ENCODE results near the gene TMEM218.

TMEM218 gene

DNA sequence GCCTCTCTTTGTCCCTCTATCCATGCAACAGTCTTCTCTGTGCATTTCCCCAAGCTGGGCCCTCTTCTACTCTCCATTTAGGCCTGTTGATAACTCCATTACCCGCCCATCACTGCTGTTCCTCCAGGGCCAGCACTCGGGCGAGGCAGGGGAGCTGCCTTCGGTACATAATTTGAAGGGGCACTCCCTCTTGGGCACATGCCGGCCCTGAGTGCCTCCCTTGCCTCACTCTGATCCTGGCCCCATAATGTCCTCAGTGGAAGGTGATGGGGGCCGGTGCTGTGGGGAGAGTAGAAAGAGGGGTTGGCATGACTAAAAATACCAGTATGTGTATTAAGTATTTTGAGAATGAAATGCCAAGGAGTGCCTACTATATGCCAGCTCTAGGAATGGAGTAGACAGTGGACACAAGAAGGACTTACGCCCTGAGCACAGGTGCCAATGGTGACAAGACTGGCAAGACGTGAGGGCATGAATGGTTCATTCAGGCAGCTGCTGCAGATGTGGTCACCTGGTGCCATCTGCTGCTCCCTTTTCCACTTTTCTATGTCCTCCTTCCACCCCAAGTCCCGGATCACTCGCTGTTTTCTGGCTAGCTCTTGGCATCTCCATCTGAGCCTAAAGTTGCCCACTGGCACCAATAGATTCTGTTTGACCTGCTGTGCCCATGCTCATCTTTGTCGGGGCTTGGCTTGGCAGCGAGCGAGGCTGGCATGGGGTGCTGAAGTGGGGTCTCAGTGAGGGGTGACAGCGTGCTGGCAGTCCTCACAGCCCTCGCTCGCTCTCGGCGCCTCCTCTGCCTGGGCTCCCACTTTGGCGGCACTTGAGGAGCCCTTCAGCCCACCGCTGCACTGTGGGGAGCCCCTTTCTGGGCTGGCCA is 22.6 kb downstream of the TMEM218 start:
- no peak for DNase-seq

DNA sequence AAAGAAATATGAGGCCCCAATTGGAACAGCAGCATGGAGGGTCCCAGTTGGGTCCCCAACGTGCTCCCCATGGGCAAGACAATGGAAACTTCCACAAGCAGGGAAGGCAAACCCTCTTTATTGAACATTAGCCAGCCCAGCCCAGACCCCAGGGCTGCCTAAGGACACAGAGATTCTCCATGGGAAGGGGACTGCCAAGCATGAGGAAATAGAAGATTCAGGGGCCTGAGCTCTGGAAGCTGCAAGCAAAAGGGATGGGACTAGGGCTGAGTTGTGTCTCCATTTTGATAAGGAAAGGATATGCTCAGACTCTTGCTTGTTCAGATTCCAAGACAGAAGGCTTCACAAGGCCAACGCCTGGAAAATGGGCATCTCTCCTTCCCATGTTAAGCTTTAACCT is 23.3 kb downstream of the TMEM218 start:
- DNase-seq = no peak

DNA sequence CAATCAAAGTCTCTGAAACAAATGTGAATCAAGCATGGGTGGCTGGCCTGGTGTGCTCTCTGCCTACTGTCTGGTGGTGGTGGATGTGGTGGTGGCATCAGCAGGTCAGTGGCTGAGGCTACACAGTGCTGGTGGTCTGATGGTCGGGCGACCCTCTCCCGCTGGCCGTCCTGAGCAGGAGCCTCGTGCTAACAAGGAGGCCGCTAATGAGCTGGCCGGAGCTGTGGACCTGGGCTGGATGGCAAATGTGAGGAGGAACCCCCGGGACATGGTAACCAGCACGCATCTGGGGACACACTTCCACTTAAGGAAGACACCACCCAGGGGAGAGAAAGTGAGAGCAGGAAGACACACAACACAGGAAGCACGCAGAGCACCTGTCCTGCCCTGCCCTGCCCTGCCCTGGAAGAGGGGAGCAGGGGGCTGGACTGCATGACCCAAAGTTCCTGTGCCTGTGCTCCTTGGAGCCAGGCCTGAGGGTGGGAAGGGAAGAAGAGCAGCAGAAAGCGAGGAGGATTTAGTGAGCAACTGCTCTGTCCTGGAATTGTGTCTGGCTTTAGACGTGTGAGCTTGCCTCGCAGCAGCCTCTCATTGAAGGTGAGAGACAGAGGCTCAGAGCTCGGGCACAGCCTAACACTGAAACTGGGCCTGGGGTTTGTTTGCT is 24.7 kb downstream of the TMEM218 start:
- DNase-seq = no peak

DNA sequence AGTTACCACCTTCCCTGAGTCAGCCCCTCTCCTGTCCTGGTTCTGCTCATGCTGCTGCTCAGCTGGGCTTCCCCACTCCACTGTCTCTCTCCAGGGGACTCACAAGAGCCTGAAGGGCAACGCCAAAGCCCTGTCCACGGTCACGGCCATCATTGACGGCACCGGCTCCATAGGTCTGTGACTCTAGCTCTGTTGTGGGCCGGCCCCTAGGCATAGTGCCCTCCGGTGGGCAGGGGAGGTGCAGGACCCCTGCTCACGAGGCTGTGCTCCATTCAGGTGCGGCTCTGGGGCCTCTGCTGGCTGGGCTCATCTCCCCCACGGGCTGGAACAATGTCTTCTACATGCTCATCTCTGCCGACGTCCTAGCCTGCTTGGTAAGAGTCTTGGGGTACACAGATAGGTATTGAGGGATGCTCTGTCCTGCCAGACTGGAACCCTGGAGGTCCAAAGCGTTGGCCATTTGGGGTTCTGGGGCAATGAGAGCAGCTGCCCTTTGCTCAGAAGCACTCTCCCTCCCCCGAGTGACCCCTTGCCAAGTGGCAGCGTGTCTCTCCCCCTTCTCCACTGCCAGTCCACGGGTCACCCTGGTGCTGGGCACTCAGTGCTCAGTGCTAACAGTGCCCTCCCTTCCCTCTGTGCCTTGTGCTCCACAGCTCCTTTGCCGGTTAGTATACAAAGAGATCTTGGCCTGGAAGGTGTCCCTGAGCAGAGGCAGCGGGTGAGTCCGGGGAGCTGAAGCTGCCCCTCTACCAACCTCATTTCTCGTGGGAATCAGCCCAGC is 25.9 kb downstream of the TMEM218 start:
- no peak for DNase-seq

DNA sequence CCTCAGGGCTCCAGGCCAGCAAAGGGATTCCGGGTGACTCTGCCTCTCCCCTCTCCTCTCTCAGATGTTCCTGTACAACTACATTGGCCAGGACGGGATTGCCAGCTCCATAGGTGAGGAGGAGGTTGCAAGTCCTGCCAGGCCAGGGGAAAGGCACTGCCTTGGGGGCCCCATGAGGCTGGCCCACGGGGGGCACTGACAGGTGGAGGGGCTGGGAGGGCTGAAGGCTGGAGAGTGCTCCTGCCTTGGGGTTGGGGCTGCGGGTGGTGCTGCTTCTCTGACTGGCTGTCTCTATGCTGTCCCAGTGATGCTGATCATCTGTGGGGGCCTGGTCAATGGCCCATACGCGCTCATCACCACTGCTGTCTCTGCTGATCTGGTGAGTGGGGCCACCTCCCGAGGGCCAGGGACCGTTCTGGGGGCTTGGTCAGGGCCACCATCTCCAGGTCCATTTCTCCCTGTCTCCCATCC is 26.6 kb downstream of the TMEM218 start:
- no peak for DNase-seq

DNA sequence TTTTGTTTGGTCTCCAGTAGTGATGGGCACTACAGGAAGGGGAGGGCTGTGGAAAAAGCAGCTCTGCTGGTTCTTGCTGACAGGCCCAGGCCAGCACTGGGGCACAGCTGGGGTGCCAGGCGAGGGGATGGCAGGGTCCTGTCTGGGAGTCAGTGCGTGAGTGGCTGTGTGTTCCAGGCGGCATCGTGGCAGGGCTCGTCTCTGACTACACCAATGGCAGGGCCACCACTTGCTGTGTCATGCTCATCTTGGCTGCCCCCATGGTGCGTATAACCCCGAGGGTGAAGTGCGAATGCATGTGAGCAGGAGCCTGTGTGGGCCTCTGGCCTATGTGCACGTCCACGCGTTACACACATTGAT is 27.4 kb downstream of the TMEM218 start:
- no peak for DNase-seq

DNA sequence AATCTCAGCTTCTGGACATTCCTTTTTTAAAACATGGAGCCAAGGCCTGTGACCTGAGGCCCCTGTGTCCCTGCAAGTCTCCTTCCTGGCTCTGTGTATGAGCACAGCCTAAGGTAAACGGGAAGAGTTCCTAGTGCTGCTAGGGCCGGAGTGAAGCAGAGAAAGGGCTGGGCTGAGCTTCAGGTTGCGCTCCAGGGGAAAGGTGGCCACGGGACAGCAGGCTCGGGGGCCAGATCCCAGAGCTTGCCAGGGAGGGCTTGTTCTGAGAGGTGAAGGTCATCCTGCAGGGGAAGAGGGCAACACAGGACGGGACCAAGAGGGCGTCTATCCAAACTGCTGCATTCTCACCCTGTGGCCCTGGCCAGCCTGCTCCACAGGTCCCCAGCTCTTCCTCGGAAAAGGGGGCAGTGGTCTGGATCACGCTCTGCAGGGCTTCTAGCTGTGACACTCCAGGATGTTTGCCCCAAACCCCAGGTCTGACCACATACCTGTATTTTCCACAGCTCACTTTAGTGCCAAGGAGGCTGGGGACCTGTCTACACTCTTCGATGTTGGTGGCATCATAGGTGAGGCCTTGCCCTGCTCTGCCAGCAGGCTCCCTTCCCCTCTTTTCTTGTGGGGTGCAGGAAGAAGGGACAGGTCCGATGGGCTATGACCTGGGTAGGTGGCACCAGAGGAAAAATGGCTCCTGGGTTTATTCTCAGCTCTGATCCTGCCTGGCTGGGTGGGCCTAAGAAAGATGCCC is 27.9 kb downstream of the TMEM218 start:
- no peak for DNase-seq

GRCh38 chr11:125082611-125083311 is 28.7 kb downstream of the TMEM218 start:
- no peak for DNase-seq

DNA sequence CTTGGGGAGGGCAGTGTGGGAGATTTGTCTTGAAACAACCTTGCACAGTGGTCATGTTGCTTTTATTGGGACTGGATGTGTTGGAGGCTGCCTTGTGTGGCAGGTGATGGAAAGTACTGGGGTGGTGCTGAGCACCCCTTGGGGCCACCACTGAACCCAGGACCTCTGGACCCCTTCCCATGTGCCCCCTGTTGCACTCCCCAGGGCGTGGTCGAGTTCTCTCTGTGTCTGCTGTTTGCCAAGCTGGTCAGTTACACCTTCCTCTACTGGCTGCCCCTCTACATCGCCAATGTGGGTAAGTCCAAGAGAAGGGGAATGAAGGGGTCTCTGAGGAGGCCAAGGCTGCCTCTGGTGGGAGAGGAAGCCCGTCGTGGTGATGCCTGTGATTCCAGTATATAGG is 29.4 kb downstream of the TMEM218 start:
- DNase-seq = no peak

- no peak for DNase-seq
Measured at GRCh38 chr11:125081098-125081798, 30.2 kb downstream of the TMEM218 start.

GRCh38 chr11:125080531-125080911 is 30.9 kb downstream of the TMEM218 start:
- DNase-seq = no peak

- no peak for DNase-seq
Measured at GRCh38 chr11:125079878-125080530, 31.4 kb downstream of the TMEM218 start.

- no peak for DNase-seq
Measured at GRCh38 chr11:125079151-125079877, 32.1 kb downstream of the TMEM218 start.

DNA sequence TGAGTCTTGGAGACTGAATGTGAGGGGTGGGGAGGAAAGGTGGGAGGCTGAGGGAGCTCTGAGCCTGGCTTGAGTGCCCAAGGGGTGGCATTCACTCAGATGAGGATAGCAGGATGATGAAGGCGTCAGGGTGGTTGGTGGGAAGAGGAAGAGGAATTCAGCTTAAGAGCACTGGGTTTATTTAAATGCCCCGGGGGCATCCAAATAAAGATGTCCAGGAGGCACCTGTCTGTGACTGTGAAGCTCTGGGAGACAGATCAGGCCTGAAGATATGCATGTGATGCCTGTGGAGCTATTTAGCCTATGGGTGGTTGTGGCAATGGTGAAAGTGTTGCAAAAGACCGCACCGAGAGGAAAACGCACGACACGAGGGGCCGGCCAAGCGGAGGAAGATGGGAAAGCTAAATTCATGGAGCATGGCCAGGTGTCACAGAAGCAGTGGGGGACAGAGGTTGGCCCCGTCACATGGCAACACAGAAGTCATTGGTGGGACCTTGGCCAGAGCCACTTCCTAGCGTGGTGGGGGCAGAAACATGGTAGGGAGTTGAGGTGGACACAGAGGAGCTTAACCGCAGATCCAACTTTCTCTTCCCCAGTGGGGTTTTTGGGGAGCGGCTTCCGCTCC is 32.8 kb downstream of the TMEM218 start:
- no peak for DNase-seq

- no peak for DNase-seq
Measured at GRCh38 chr11:125078016-125078415, 33.4 kb downstream of the TMEM218 start.

DNA sequence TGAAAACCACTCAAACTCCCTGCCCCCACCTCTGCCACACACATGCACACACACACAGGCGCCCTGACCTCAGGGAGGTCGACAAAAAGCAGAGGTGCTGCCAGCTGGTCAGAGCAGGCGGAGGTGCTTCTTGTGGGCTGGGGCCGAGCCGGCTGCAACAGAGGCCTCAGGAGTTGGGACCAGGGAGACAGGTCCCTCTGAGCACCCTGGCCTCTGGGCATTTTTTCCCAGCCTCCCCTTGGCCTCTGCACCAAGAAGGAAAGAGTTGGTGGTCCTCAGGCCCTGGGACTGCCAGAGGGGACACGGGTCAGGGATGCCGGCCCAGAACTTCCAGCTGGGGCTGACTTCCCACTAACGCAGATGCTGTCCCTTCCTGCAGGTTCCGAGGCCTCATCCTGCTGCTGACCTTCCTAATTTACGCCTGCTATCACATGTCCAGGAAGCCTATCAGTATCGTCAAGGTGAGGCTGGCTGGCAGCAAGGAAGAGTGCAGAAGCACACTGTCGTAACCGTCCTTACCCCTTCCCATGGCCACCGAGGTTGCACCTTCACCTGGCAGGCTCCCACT is 35.0 kb downstream of the TMEM218 start:
- no peak for DNase-seq

DNA sequence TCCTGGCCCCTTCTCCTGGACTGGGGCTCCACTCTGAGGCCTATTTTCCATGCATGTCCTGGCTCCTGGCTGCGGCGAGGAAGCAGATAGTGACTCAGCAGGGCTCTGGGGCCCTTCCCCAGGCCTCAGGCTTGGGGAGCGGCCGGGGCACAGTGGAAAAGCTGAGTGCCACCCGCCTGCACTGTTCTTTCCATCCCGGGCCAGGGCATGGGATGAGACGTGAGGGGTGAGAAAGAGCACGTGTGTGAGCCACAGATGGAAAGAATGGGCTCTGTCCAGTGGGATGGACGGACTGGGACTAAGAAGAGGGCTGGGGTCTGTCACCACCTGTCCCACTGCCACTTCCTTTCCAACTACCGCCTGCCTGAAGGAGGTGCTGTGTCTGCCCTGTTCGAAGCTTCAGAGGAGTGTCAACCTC is 35.5 kb downstream of the TMEM218 start:
- DNase-seq = no peak

DNA sequence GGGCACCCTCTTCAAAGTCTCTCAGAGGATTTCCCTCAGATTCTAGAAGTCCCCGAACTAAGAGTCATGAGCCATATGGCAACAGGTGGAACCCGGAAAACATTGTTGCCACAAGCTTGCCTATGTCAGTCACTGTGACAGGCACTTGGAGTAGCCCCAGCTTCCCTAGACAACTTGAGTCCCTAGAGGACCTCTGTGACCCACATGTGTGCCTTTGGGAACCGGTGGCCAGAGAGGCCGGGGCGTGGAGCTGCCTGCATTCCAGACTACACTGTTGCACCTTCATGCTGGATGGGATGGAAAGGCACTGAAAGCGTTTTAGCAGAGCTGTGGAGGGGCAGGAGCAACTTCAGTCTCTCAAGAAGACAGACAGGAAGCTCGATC is 36.2 kb downstream of the TMEM218 start:
- no peak for DNase-seq

DNA sequence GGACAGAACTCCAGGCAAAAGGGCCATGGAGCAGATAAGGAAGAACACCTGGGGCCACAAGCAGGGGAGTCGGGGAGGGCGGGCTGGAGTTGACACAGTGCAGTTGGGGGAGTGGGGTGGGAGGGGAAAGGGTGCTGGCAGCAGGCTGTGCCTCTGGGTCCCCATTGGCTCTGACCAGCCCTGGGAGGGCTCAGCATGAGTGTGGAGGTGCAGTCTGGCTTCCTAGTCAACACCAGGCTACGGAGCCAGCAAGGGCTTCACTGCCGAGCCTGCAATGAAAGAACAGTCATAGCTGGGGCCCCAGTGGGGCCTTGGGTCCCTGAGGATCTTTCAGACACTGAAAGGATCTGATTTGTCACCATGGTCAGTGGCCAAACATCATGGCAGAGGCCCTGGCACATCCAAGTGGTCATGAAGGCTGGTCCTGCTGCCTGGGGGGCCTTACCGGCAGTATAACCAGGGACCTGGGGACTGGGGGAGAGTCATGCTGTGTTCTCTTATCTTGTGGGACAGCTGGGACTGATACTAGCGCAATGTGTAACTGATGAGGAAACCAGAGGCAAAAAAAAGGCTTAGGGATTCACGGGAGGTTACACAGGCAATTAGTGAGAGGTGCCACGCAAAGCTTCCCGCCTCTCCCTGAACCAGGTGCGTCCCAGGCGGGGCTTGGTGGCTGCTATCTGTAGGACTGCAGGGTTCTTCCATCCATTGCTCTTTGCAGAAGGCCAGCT is 36.8 kb downstream of the TMEM218 start:
- no peak for DNase-seq
